Gastroesophageal sphincter (tissue), 4 donors: Measurements from ENCODE around the gene CDK17. TPM values are rescaled to one million over a fixed set of nuclear protein-coding genes. Genes with fewer than 3 reads are reported as not detected.

Experiments used
- ATAC-seq: fragments of 150-250 bp; one replicate; pipeline ENCODE4 v1.9.1; 2016; ENCODE audit warnings: mild to moderate bottlenecking, moderate library complexity
- H3K27ac ChIP-seq, 4 donors: fragments of 200-600 bp; sonication (generic) in 3 of 4; 1 replicate in 3 of 4; 2 replicates in 1 of 4; pipeline ENCODE4 v1.5.1; 2016 to 2019
- H3K27me3 ChIP-seq: fragments of 200-600 bp; sonication (generic); one replicate; pipeline ENCODE4 v1.5.1; 2019
- H3K36me3 ChIP-seq, 2 donors: fragments of 200-600 bp; sonication (generic); one replicate each; pipeline ENCODE4 v1.5.1; 2019; ENCODE audit warnings: control low read depth in 1 of 2
- H3K4me1 ChIP-seq, 3 donors: fragments of 200-600 bp; sonication (generic); 1 replicate in 2 of 3; 2 replicates in 1 of 3; pipeline ENCODE4 v1.5.1; 2016 to 2019; ENCODE audit warnings: control low read depth in 2 of 3
- H3K4me3 ChIP-seq, 2 donors: fragments of 200-600 bp; sonication (generic); one replicate each; pipeline ENCODE4 v1.5.1; 2019; ENCODE audit warnings: mild to moderate bottlenecking in 1 of 2, moderate library complexity in 1 of 2
- H3K9me3 ChIP-seq, 3 donors: fragments of 200-600 bp; sonication (generic); one replicate each; pipeline ENCODE4 v1.5.1; 2017 to 2019; ENCODE audit warnings: control low read depth in 2 of 3
- EP300 ChIP-seq: sonication (generic); formaldehyde crosslinking; IDR thresholded peaks from one replicate; pipeline ENCODE4 v1.6.1; 2017; ENCODE audit warnings: antibody characterized with exemption, mild to moderate bottlenecking
- POLR2A ChIP-seq, 2 donors: fragments of 450-650 bp; IDR thresholded peaks; one replicate each; pipeline ENCODE4 v1.6.1; 2017; ENCODE audit warnings: antibody characterized with exemption in 2 of 2, mild to moderate bottlenecking in 2 of 2, moderate library complexity in 1 of 2
- POLR2AphosphoS5 ChIP-seq: sonication (generic); formaldehyde crosslinking; IDR thresholded peaks from one replicate; pipeline ENCODE4 v1.6.1; 2017; ENCODE audit warnings: antibody characterized with exemption
- WGBS, 2 donors: methylation state at CpG; one replicate each; pipeline ENCODE4 v1.1.5; 2018; ENCODE audit warnings: low coverage in 1 of 2; 5-methylcytosine and 5-hydroxymethylcytosine counted together
- total RNA-seq, 4 donors: library from RNA; depleted of rRNA; stranded (reverse); fragments of >200 nt; gene quantifications; one replicate each; pipeline ENCODE4 v1.1.0, GENCODE V29; 2016
- TF ChIP-seq, protein P1 (sequence below), 4 experiments: fragments of 200-600 bp in 2 of 4; fragments of 450-650 bp in 2 of 4; sonication (generic) in 1 of 4; IDR thresholded peaks; one replicate each; pipeline ENCODE4 v1.5.1; 2017 to 2019; ENCODE audit warnings: antibody characterized with exemption in 4 of 4, mild to moderate bottlenecking in 2 of 4, moderate library complexity in 2 of 4

The CDK17 gene
- total RNA-seq, 4 donors from 2014 or later = 54.4 to 77.9 (median 62.9) TPM

DNA sequence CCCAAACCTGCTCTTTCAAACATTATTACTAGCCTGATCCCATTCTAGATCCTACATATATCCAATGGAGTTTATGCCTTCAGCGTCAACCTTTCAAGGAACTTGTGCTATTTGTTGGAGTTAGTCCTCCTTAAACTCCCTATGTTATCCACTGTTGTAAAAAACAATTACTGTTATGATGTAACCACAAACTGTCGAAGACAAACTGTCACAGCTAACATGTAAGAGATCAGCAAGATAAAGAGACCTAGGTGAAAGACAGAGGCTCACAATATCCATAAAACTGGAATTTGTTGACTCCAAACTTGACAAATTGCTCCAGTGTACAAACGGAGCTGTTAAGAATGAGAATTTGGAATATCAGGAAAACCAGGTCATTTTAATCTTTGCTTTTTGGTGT, 70.7 kb downstream of the CDK17 start:
- ATAC-seq = no peak
- no peak for TF ChIP-seq POLR2A (IDR thresholded peaks at IDR 0.05)
- no peak for TF ChIP-seq EP300
- TF ChIP-seq POLR2AphosphoS5 = no peak
- TF ChIP-seq, protein P1, sequence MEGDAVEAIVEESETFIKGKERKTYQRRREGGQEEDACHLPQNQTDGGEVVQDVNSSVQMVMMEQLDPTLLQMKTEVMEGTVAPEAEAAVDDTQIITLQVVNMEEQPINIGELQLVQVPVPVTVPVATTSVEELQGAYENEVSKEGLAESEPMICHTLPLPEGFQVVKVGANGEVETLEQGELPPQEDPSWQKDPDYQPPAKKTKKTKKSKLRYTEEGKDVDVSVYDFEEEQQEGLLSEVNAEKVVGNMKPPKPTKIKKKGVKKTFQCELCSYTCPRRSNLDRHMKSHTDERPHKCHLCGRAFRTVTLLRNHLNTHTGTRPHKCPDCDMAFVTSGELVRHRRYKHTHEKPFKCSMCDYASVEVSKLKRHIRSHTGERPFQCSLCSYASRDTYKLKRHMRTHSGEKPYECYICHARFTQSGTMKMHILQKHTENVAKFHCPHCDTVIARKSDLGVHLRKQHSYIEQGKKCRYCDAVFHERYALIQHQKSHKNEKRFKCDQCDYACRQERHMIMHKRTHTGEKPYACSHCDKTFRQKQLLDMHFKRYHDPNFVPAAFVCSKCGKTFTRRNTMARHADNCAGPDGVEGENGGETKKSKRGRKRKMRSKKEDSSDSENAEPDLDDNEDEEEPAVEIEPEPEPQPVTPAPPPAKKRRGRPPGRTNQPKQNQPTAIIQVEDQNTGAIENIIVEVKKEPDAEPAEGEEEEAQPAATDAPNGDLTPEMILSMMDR (IDR thresholded peaks at IDR 0.05) = no peak
- H3K4me3 ChIP-seq = no peak overlapping the region
- 68 to 79% methylated on average over 3 of the region's 3 CpGs for WGBS, 2 donors
- peaks cover 0 to 44% (median 0%) of the 10 kb centered on the region in 3 donors for H3K4me1 ChIP-seq
- H3K36me3 ChIP-seq = peaks cover 0 to 8% of the 10 kb centered on the region in 2 donors
- H3K9me3 ChIP-seq = no peaks in the 10 kb centered on the region
- H3K27ac ChIP-seq = no peak overlapping the region
- H3K27me3 ChIP-seq = no peaks in the 10 kb centered on the region

DNA sequence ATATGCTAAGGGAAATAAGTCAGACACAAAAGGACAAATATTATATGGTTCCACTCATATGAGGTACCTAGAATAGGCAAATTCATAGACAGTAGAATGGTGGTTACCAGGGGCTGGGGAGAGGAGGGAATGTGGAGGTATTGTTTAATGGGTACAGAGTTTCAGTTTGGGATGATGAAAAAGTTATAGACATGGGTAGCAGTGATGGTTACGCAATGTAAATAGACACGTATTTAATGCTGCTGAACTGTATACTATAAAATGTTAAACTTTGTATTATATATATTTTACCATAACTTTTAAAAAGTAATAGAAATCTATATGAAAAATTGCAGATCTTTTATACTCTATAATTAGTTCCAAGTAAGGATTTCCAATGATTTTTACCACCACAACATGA, 71.2 kb downstream of the CDK17 start:
- Histone ChIP-seq H3K4me1 (peaks cover 0 to 44% (median 0%) of the 10 kb centered on the region in 3 donors), H3K27ac (no peak overlapping the region), H3K36me3 (peaks cover 0 to 8% of the 10 kb centered on the region in 2 donors), H3K9me3 (no peaks in the 10 kb centered on the region), H3K4me3 (no peak overlapping the region), H3K27me3 (no peaks in the 10 kb centered on the region)
- WGBS, 2 donors = 98 to 100% methylated on average over 2 of the region's 2 CpGs
- TF ChIP-seq, protein P1 (IDR thresholded peaks at IDR 0.05) = no peak
- TF ChIP-seq EP300 = no peak
- no peak for TF ChIP-seq POLR2AphosphoS5
- TF ChIP-seq POLR2A (IDR thresholded peaks at IDR 0.05) = no peak
- ATAC-seq = no peak

DNA sequence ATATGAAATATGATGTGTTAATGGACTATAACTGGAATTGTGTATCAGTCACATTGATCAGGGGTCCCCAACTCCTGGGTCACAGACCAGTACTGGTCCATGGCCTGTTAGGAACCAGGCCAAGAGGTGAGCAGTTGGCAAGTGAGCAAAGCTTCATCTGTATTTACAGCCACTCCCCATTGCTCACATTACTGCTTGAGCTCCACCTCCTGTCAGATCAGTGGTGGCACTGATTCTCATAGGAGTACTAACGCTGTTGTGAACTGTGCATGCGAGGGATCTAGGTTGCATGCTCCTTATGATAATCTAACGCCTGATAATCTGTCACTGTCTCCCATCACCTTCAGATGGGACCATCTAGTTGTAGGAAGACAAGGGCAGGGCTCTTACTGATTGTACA, 72.3 kb downstream of the CDK17 start:
- ATAC-seq = no peak
- Histone ChIP-seq H3K9me3 (no peaks in the 10 kb centered on the region), H3K4me3 (no peak overlapping the region), H3K36me3 (peaks cover 0 to 12% of the 10 kb centered on the region in 2 donors), H3K27ac (no peak overlapping the region), H3K4me1 (peaks cover 0 to 39% (median 0%) of the 10 kb centered on the region in 3 donors), H3K27me3 (no peaks in the 10 kb centered on the region)
- no peak for TF ChIP-seq POLR2A (IDR thresholded peaks at IDR 0.05)
- 76 to 100% methylated on average over 1 to 3 of the region's 3 CpGs for WGBS, 2 donors

DNA sequence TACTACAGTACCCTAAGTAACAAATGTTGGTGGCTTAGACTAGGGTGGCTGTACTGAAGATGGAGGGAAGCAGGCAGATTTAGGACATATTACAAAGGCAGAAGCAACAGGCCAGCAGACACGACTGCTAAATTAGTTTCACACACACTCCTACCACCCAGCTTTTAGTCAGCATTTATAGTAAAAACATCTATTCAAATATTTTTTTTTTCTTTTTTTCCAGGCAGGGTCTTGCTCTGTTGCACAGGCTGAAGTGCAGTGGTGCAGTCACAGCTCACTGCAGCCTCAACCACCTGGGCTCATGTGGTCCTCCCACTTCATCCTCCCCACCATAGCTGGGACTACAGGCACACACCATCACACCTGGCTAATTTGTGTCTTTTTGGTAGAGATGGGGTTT, 72.9 kb downstream of the CDK17 start:
- WGBS, 2 donors = 73% methylated on average over 1 of the region's 1 CpG; no CpG with 5 or more reads in 1 of the 2 donors
- H3K4me3 ChIP-seq = no peak overlapping the region
- H3K27me3 ChIP-seq = no peaks in the 10 kb centered on the region
- H3K27ac ChIP-seq = no peak overlapping the region
- no peak for ATAC-seq
- TF ChIP-seq, protein P1 (IDR thresholded peaks at IDR 0.05) = no peak
- TF ChIP-seq EP300 (no peak), POLR2AphosphoS5 (no peak), POLR2A (IDR thresholded peaks at IDR 0.05) (no peak)
- no peaks in the 10 kb centered on the region for H3K9me3 ChIP-seq
- H3K36me3 ChIP-seq = peaks cover 0 to 16% of the 10 kb centered on the region in 2 donors
- H3K4me1 ChIP-seq = peaks cover 0 to 39% (median 0%) of the 10 kb centered on the region in 3 donors

DNA sequence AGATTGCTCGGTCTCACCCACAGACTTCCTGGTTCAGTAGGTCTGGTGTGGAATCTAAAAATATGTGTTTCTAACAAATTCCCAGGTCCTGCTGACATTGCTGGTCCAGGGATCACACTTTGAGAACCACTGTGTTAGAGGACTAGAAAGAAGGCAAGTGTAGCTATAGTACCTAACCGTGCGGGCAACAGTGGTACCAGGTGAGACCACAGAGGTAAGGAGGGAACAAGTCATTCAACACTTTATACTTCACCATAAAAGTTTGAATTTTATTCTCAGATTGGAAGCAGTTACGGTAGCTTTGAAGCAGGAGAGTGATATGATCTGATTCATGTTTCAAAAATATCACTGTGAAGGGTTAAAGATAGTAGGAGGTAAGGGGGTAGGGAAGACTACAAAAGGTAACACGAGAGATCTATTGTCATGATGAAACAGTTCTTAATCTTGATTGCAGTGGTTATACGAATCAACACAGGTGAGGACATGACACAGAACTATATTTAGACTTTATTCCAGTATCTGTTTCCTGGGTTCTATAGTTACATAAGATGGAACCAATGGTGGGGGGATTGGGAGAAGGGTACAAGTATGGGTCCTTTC, 73.5 kb downstream of the CDK17 start:
- H3K4me1 ChIP-seq = peaks cover 0 to 39% (median 0%) of the 10 kb centered on the region in 3 donors
- TF ChIP-seq POLR2A (IDR thresholded peaks at IDR 0.05) (no peak), EP300 (no peak), POLR2AphosphoS5 (no peak)
- TF ChIP-seq, protein P1 (IDR thresholded peaks at IDR 0.05) = no peak
- ATAC-seq = no peak
- H3K9me3 ChIP-seq = no peaks in the 10 kb centered on the region
- no peaks in the 10 kb centered on the region for H3K27me3 ChIP-seq
- no peak overlapping the region for H3K4me3 ChIP-seq
- 59 to 84% methylated on average over 3 to 6 of the region's 6 CpGs for WGBS, 2 donors
- peaks cover 0 to 19% of the 10 kb centered on the region in 2 donors for H3K36me3 ChIP-seq
- H3K27ac ChIP-seq = no peak overlapping the region
